GM18519 (cell line): Measurements from ENCODE around the gene MFSD12.

ENCODE experiments used
- ATAC-seq: cut with Tn5 transposase; IDR thresholded peaks from one replicate; pipeline ENCODE4 v1.9.1; 2021; ENCODE audit warnings: mild to moderate bottlenecking, moderate library complexity; ENCODE audit not compliant: unreplicated experiment, low FRiP score

The MFSD12 gene

GRCh38 chr19:3563709-3564524 lies 6.5 kb upstream of the MFSD12 start:
- no peak for ATAC-seq

DNA sequence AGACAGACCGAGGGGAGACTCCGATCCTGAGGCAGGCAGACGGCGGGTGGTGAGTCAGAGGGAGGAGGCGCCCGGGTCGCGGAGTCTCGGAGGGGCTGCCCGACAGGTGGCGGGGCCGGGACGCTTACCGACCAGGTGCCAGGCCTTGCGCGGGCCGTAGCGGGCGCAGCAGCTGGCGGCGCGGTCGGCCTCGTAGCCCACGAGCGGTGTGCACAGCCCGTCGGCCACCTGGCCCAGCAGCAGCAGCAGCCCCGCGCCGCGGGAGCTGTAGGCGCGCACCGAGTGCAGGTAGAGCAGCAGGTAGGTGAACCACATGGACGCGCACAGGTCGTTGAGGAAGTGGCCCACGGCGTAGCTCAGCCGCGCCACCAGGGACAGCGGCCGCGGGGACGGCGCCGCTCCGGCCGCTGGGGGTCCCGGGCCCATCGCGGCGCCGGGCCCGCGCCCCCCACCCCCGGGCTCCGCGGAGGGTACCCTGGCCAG lies 367 bp downstream of the MFSD12 start:
- ATAC-seq, result peak; percentile 25

DNA sequence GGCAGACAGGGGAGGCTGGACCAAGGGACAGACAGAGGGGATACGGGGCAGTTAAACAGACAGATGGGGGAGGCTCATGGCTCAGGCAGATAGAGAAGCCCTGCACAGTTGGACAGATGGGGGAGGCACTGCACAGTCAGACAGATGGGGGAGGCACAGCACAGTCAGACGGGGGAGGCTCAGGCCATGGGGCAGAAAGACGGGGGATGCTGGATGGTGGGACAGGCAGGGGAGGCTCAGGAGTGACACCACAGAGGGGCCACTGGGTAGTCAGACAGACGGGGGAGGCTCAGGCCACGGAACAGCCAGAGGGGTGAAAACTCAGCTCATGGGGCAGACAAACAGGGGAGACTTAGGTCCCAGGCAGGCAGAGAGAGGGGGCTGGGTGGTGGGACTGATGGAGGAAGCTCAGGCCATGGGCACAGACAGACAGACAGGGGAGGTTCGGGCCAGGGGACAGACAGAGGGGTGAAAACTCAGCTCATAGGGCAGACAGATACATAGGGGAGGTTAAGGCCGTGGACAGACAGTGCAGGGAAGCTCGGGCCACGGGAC lies 886 bp downstream of the MFSD12 start:
- ATAC-seq, result no peak

DNA sequence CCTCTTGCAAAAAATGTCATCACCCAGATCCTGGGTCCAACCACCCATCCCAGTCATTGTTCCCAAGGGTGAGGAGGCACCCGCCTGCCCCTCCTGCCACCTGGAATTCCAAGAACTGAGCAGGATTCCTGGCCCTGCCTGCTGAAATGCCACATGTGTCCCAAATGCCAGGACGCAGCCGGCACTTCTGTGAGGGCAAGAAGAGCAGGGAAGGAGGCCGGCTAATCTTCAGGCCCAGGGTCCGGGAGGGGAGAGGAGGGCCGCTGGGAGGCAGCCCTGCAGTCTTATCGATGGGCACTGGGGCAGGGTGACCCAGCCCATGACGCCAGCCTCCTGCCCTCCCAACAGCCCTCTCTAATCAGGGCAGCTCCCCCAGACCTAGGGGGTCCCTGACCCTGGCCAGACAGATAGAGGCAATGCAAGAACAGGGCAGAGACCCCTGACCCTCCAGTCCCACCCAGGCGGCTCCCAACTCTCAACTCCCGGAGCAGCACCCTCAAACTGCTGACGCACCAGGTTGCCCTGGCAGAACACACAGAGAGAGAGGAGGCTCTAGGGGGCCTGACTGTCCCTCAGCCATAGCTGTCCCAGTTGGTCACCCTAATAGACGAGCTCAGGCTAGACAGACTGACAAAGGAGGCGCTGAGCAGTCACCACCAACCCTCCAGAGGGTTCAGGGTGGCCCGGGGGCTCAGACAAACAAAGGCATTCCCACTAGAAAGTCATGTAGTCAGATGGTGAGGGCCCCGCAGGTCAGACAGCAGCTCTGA lies 1.5 kb downstream of the MFSD12 start:
- ATAC-seq, result no peak

- no peak for ATAC-seq
These were observed 2.9 kb downstream of the MFSD12 start for GRCh38 chr19:3554254-3555083.

- no peak for ATAC-seq
These were observed 5.6 kb downstream of the MFSD12 start for GRCh38 chr19:3551792-3552095.

DNA sequence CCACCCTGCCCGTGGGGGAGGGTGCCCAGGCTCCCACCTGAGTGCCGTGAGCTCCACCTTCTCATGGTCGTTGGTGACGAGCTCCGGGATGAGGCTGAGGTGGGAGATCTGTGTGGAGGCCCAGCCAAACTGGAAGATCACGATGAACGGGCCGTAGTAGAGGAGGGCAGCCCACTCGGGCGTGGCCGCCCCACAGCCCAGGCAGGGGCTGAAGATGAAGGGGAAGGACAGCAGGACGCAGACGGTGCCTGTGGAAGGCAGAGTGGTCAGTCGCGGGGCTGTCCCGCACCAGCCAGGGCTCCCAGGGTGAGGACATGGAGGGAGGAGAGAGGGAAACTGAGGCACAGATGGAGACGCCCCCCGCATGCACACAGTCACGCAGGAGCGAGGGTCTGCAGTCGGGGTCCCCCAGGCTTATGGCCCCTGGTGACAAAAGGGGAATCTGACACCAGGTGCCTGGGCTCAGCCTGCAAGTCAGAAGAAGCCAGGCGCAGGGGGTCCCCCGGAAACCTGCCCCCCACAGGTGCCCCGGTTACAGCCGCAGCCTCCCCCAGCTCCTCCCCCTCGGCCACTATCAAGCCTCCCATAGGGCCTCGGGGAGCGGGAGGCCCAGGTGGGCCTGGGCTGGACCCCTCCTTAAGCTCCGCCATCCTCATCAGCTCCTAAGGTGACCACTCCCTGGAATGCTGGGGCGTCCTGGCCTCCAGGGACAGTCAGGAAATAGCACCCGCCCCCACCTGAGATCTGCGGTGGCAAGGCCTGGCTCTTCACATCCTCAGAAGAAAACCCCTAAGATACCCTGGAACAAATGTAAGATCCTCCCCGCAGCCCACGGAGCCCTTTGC lies 6.2 kb downstream of the MFSD12 start:
- ATAC-seq, result no peak

DNA sequence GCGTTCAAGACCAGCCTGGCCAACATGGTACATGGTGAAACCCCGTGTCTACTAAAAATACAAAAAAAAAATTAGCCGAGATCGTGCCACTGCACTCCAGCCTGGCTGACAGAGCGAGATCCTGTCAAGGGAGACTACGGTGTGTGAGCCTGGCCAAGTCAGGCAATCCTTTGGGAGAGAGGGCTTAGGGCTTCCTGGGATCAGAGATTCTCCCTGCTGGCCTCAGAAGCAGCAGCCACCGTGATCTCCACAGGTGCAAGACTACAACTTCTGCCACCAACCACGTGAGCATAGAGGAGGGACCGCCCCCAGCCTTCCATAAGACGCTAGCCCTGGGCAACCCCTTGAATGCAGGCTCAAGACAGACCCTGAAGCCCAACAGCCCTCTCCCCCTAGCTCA lies 7.6 kb downstream of the MFSD12 start:
- no peak for ATAC-seq

GRCh38 chr19:3548606-3549005 lies 8.8 kb downstream of the MFSD12 start:
- ATAC-seq, result no peak

DNA sequence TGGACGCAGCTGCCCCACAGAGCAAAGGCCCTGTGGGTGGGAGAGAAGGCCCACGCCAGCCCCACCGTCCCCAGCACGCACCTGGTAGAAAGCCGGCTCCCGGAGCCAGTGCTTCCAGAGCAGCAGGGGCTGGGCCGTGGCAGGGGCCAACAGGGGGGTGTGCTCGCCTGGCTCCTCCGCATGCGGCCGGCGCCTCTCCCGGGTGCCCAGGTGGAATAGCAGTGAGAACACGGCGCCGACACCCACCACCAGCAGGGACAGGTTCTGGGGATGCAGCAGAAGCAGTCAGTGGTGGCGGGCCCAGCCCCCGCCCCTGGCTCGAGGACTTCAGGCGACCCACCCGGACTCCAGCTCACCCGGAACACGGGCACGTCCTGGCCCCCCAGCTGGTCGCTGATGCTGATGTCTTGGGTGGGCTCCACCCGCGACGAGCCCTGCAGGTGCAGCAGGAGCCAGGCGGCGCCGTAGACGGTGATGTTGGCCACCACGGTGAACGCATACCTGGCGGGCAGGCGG lies 9.6 kb downstream of the MFSD12 start:
- no peak for ATAC-seq

GRCh38 chr19:3547301-3547731 lies 10.1 kb downstream of the MFSD12 start:
- no peak for ATAC-seq

DNA sequence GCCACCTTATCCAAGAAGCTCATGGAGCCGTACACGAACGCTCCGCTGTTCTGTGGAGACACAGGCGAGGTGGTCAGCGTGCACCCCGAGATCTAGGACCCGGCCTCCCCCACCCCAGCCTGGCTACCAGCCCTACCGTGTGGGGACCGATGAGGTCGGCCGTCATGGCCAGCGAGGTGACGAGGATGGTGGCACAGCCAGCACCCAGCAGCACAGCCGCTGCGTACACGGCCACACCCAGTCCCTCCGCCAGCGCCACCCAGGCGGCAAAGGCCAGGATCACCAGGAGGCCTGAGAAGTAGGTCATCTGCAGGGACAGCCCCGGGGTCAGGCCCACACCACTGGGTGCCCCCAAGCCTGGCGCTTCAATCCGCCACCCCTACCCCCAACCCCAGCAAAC lies 11.3 kb downstream of the MFSD12 start:
- ATAC-seq, result no peak

DNA sequence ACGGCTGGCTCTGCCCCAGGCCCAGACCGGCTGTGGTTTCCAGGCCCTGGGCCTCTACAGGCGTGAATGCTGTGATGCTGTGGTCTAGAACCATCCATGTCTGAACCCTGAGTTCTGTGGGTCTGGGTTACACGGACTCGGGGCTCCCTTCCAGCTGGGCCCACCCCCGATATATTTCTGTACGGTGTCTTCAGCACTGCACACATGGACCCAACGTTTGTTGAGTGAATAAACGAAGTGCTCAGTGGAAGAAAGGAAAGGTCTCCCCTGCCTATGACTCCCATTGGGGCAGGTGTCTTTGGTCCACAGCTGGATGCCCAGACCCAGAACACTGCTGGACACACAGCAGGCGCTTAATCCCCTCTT lies 11.7 kb downstream of the MFSD12 start:
- no peak for ATAC-seq

DNA sequence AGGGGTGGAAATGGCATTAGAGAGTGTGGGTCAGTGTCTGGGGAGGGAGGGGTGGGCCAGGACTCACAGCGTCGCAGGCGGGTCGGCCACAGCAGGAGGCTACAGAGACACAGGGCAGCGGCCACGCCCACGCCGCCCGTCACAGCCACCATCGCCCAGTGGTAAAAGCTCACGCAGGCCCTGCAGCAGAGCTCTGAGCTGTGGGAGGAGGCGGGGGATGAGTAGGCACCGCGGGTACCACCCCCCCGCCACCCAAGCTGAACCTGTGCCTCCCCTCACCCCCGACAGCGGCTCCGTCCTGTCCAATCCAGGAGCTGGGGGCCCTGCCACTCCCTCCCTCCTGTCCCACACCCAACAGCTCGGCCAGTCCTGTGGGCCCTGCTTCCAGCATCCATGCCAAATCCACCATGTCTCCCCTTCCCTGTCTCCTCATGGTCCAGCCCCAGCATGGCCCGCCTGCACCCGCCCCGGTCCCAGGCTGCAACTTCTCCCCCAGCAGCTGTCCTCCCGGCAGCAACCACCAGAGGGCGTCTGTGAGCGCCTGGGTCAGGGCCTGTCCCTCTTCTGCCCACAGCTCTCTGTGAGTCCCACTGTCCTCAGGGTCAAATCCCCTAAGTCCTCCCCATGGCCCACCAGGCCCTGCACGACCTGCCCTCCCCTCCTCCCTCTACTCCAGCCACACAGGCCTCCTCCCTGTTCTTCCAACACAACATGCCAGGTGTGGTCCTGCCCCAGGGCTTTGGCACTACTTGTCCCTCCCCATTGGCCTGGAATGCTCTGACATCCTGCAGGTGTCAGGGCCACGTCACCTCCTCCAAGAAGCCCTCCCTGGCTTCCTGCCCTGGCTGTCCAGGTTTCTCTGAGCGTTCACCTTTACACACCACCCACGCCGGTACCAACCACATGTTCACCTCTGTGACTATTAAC lies 12.4 kb downstream of the MFSD12 start:
- ATAC-seq, result no peak

- no peak for ATAC-seq
These were observed 13.4 kb downstream of the MFSD12 start for GRCh38 chr19:3544058-3544376.

DNA sequence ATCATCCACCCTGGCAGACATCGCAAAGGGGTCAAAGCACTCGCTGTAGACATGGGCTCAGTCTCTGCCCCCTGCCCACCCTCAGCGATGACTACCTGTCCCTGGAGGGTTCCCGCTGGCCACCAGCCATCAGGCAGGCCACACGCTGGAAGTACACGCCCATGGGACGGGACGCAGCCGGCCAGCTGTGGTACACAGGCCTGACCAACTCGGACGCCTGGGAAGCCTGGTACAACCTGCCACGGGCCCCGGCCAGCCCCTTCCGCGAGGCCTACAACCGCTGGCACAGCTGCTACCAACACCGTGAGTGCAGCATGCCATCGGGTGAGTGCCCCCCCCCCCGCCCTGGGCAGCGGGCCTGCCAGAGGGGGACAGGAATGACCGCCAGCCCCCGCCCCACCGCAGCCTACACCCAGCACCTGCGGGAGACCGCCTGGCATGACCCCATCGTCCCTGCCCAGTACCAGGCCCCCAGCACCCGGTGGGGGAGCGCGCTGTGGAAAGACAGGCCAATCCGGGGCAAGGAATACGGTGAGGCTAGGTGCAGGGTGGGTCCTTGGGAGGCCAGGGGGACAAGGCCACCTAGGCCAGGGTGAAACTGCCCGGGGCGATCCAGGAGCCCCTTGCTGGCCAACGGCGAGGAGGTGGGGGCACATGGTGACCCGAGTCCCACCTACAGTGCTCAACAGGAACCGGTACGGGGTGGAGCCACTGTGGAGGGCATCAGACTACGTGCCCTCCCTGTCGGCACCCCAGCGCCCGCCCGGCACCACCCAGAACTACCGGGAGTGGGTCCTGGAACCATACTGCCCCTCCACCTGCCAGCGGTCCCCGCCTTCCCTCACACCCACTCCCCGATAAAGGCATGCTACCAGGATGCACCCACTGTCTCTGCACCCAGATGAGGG lies 14.0 kb downstream of the MFSD12 start:
- no peak for ATAC-seq

DNA sequence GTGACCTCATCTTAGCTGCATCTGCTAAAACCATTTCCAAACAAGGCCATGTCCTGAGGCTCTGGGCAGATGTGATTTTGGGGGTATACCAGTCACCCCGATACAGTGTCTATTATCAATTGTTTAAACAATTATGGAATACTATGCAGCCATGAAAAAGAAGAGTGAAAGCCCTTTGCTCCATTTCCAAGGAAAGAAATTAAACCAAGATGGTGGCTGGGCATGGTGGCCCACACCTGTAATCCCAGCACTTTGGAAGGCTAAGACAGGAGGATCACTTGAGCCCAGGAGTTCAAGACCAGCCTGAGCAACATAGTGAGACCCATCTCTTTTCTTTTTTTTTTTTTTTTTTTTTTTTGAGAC lies 17.6 kb downstream of the MFSD12 start:
- no peak for ATAC-seq
